PFSK-1 (cell line): ENCODE data around the gene GPRASP2. TPM values are rescaled to one million over a fixed set of nuclear protein-coding genes. Genes with fewer than 3 reads are reported as not detected.

ENCODE experiments used
- FOXP2 ChIP-seq: optimal IDR thresholded peaks from 2 replicates; pipeline ENCODE3; 2011; ENCODE audit warnings: borderline replicate concordance, control low read depth, inconsistent platforms; ENCODE audit not compliant: insufficient read depth; ENCODE audit errors: extremely low read length, extremely low read depth
- POLR2AphosphoS5 ChIP-seq: IDR thresholded peaks from 2 replicates; pipeline ENCODE4 v1.6.1; 2012; ENCODE audit warnings: low read depth, mild to moderate bottlenecking, control low read depth, low read length, moderate library complexity
- SIN3A ChIP-seq: IDR thresholded peaks from 2 replicates; pipeline ENCODE4 v1.6.1; 2012; ENCODE audit warnings: mild to moderate bottlenecking, low read length, moderate library complexity, borderline replicate concordance; ENCODE audit not compliant: insufficient read depth
- TAF1 ChIP-seq: IDR thresholded peaks from 2 replicates; pipeline ENCODE4 v1.6.1; 2012; ENCODE audit warnings: low read length, control low read depth, borderline replicate concordance; ENCODE audit not compliant: insufficient read depth
- polyA plus RNA-seq: library from polyadenylated mRNA; unstranded; fragments of >200 nt; gene quantifications from one replicate; pipeline ENCODE4 v1.2.1, GENCODE V29; 2012; ENCODE audit warnings: low read depth, missing spikeins; ENCODE audit not compliant: insufficient read length
- TF ChIP-seq, protein P1 (sequence below), 2 experiments: IDR thresholded peaks; 2 replicates each; pipeline versions ENCODE4 v1.6.1 to v1.8.0; 2011 to 2012; ENCODE audit warnings: low read depth in 2 of 2, low read length in 2 of 2, control low read depth in 1 of 2, inconsistent platforms in 1 of 2, mild to moderate bottlenecking in 1 of 2, moderate library complexity in 1 of 2; ENCODE audit not compliant: insufficient read depth in 1 of 2

The GPRASP2 gene
- 8.8 TPM for polyA plus RNA-seq

DNA sequence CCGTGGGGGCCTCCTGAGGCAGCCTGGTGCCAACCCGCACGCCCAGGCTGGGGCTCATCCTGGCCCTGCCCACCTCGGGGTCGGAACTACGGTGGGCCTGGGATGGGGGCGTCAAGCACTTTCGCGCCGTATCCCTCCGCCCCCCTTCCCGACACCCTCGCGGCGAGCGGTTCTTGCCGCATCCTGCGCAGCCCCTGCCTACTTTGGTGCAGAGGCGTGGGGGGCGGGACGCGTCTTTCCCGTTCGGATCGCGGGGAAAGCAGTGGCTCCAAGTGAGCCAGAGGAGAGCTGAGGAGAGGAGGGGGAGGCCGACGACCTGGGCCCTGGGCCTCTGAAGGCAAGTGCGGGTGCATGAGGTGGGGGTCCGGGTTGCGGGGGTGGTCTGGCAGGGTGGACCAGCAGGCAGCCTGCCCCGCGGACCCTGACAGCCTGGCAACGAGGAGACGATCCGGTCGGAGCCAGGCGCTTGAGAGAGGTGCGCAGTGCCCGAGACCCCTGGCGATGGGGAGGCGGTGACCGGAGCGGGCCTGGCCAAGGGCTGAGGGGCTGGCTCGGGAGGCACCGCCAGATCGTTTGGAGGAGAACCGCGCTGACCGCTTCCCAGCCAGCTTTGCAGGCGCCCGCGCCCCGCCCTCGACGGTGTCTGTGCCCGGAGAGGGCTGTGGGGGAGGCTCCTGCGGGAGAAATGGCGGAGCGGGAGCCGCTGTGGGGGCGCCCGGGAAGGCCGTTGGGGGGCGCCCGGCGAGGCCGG, at the start of gene GPRASP2:
Gene GPRASP2 (plus strand): TSS at position 233 of the 751 bp plus-strand sequence. CDS start 2,422 bp downstream, outside the sequence.
- TF ChIP-seq TAF1 (no peak), SIN3A (no peak), POLR2AphosphoS5 (no peak), FOXP2 (no peak)
- TF ChIP-seq, protein P1, sequence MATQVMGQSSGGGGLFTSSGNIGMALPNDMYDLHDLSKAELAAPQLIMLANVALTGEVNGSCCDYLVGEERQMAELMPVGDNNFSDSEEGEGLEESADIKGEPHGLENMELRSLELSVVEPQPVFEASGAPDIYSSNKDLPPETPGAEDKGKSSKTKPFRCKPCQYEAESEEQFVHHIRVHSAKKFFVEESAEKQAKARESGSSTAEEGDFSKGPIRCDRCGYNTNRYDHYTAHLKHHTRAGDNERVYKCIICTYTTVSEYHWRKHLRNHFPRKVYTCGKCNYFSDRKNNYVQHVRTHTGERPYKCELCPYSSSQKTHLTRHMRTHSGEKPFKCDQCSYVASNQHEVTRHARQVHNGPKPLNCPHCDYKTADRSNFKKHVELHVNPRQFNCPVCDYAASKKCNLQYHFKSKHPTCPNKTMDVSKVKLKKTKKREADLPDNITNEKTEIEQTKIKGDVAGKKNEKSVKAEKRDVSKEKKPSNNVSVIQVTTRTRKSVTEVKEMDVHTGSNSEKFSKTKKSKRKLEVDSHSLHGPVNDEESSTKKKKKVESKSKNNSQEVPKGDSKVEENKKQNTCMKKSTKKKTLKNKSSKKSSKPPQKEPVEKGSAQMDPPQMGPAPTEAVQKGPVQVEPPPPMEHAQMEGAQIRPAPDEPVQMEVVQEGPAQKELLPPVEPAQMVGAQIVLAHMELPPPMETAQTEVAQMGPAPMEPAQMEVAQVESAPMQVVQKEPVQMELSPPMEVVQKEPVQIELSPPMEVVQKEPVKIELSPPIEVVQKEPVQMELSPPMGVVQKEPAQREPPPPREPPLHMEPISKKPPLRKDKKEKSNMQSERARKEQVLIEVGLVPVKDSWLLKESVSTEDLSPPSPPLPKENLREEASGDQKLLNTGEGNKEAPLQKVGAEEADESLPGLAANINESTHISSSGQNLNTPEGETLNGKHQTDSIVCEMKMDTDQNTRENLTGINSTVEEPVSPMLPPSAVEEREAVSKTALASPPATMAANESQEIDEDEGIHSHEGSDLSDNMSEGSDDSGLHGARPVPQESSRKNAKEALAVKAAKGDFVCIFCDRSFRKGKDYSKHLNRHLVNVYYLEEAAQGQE (IDR thresholded peaks at IDR 0.05; ENCODE audit: insufficient read depth in 1 of 2, low read depth in 2 of 2, low read length in 2 of 2) = no peak

DNA sequence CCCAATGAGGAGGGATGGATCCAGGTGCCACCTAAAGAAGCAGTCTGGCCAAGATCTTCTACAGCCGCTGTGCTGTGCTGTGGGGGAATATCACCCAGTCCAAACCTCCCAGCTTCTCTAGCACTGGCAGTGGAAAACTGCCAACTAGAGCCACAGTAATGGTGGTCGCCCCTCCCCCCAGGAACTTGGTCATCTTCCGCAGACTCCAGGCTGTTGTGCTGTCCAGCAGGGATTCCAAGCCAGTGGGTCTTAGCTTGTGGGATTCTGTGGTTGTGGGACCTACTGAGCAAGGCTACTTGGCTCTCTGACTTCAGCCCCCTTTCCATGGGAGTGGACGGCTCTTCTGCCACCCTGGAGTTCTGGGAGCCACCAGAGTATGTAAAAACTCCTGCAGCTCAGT, 42.7 kb upstream of the GPRASP2 start:
- TF ChIP-seq, protein P1 (IDR thresholded peaks at IDR 0.05; ENCODE audit: insufficient read depth in 1 of 2, low read depth in 2 of 2, low read length in 2 of 2) = no peak
- TF ChIP-seq POLR2AphosphoS5 = no peak
- no peak for TF ChIP-seq SIN3A
- no peak for TF ChIP-seq FOXP2
- no peak for TF ChIP-seq TAF1

DNA sequence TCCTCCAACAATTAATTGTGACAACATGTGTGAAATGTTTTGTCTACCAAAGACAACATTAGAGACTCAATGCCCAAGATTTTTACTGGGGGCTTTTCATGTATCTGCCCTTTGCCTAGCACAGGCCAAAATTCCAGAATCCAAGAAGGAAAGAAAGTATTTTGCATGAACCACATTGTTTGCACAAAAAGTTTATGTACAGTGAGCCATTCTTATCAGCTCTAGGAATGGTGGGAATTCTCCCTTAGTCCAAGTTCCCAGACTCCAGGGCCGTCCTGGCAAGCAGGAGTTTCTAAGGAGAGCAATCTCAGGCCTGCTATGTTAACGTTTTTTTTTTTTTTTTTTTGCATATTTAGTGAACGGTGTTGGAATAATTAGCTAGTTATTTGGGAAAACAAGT, 39.4 kb upstream of the GPRASP2 start:
- TF ChIP-seq TAF1 = no peak
- TF ChIP-seq, protein P1 (IDR thresholded peaks at IDR 0.05; ENCODE audit: insufficient read depth in 1 of 2, low read depth in 2 of 2, low read length in 2 of 2) = no peak
- TF ChIP-seq POLR2AphosphoS5 = no peak
- no peak for TF ChIP-seq SIN3A
- TF ChIP-seq FOXP2 = no peak

DNA sequence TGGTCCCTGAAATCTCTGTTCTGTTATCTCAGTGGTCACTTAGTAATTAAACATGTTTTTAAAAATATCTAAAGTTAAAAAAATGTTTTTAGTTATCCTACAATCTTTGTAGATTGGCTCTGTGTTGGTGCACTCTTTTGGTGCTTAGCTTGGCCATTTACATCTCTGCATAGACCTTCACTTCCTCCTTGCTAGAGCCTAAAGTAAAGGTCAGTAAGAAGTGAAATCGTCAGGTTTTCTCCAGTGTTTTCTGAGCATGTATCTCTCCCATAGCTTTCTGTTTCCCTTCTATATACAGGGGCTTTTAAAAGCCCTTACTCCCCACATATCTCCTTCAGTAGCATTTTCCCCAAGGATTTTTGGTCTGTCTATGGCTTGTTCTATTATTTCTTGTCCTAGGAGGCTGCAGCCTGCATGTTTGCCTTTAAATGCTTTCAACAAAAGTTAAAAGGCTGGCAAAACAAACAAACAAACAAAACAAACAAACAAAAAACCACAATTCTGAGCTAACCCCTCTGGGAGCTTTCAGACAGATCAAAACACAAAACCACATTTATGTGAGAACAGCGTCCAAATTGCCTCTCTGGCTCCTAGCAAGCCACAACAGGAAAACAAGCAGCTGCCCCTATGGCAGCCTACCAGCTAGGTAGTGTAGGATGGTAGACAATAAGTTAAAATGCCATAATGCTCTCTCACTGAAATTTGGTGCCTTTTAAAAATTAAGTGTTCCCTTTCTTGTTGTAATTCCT, 27.3 kb upstream of the GPRASP2 start:
- TF ChIP-seq, protein P1 (IDR thresholded peaks at IDR 0.05; ENCODE audit: insufficient read depth in 1 of 2, low read depth in 2 of 2, low read length in 2 of 2) = no peak
- no peak for TF ChIP-seq SIN3A
- TF ChIP-seq POLR2AphosphoS5 = no peak
- TF ChIP-seq TAF1 = no peak
- no peak for TF ChIP-seq FOXP2
